HAP-1 (cell line): ENCODE data around the gene YTHDC1.

Source experiments
- DNase-seq, 2 experiments: peaks; one replicate each; pipeline ENCODE4 v3.0.0-alpha.2; 2016 to 2020; ENCODE audit warnings: low spot score in 2 of 2
- H3K27me3 ChIP-seq: fragments of 250-450 bp; sonication (Bioruptor Pico); 2 replicates; pipeline ENCODE4 v1.5.1; 2020; ENCODE audit warnings: low read depth, mild to moderate bottlenecking, moderate library complexity
- H3K36me3 ChIP-seq: fragments of 250-450 bp; sonication (Bioruptor Pico); replicated peaks from 2 replicates; pipeline ENCODE4 v1.5.1; 2020; ENCODE audit warnings: mild to moderate bottlenecking
- H3K4me1 ChIP-seq: fragments of 250-450 bp; sonication (Bioruptor Pico); 2 replicates; pipeline ENCODE4 v1.5.1; 2020; ENCODE audit warnings: mild to moderate bottlenecking
- H3K4me3 ChIP-seq: fragments of 250-450 bp; sonication (Bioruptor Pico); 2 replicates; pipeline ENCODE4 v1.5.1; 2020; ENCODE audit warnings: mild to moderate bottlenecking, moderate library complexity
- H3K9me3 ChIP-seq: fragments of 250-450 bp; sonication (Bioruptor Pico); 2 replicates; pipeline ENCODE4 v1.5.1; 2020; ENCODE audit warnings: mild to moderate bottlenecking, moderate library complexity
- in situ Hi-C: fragments of 300-500 bp; cut with MboI; formaldehyde crosslinking; loops from 3 replicates; pipeline ENCODE4 v1.14.3; 2020; ENCODE audit warnings: low sequenced_read_pairs, inconsistent platforms, mixed read lengths

The YTHDC1 gene

GRCh38 chr4:68344785-68345184 lies 5.1 kb downstream of the YTHDC1 start:
- no peak for DNase-seq
- Histone ChIP-seq H3K27me3 (no peaks in the 10 kb centered on the region), H3K36me3 (no peaks in the 10 kb centered on the region), H3K4me3 (no peak overlapping the region), H3K9me3 (no peaks in the 10 kb centered on the region), H3K4me1 (peaks cover 8% of the 10 kb centered on the region)
- in situ Hi-C loops = no loop called here

DNA sequence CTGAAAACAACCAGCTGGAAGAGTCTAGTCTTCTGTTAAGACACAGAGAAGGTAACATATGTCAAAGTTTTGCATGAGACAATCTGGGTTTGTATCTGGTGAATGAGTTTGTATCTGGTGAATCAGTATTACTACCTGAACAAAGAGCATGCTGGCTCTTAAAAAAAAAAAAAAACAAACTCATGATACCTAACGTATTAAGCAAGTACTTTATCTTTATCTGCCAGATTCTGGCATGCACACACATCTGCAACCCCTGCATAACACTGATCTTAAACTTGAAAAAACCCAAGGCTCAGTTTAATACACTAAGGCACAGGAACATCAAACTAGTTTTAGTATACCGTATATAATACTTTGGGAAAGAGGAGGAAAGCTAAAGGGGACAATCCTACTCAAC lies 5.8 kb downstream of the YTHDC1 start:
- H3K4me3 ChIP-seq = no peak overlapping the region
- H3K36me3 ChIP-seq = no peaks in the 10 kb centered on the region

GRCh38 chr4:68342134-68342533 lies 7.8 kb downstream of the YTHDC1 start:
- Histone ChIP-seq H3K36me3 (peaks cover 4% of the 10 kb centered on the region), H3K4me1 (peaks cover 29% of the 10 kb centered on the region), H3K4me3 (no peak overlapping the region), H3K9me3 (no peaks in the 10 kb centered on the region), H3K27me3 (no peaks in the 10 kb centered on the region)
- peak in 1 of 2 experiments; percentile 25 for DNase-seq
- in situ Hi-C loops = no loop called here

More for the DNA sequence above, 5.8 kb downstream of the YTHDC1 start:
- Histone ChIP-seq H3K27me3 (no peaks in the 10 kb centered on the region), H3K9me3 (no peaks in the 10 kb centered on the region), H3K4me1 (peaks cover 14% of the 10 kb centered on the region)
- DNase-seq = no peak
- in situ Hi-C loops = no loop called here

DNA sequence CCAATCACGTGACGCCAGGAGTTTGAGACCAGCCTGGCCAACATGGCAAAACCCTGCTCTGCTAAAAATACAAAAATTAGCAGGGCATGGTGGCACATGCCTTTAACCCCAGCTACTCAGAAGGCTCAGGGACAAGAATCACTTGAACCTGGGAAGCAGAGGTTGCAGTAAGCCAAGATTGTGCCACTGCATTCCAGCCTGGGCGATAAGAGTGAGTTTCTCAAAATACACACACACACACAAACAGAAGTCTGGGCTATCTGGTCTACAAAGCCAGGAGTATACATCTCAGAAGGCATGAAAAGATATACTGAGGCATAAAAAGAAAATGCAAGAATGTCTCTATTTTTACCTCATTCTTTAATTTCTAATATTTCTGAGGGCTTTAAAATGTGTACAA lies 11.3 kb downstream of the YTHDC1 start:
- H3K9me3 ChIP-seq = no peaks in the 10 kb centered on the region
- H3K36me3 ChIP-seq = peaks cover 23% of the 10 kb centered on the region
- in situ Hi-C loops = no loop called here

GRCh38 chr4:68337522-68337921 lies 12.4 kb downstream of the YTHDC1 start:
- Histone ChIP-seq H3K27me3 (no peaks in the 10 kb centered on the region), H3K4me3 (no peak overlapping the region), H3K36me3 (peaks cover 34% of the 10 kb centered on the region), H3K4me1 (peaks cover 25% of the 10 kb centered on the region), H3K9me3 (no peaks in the 10 kb centered on the region)
- in situ Hi-C loops = no loop called here
- peak in 1 of 2 experiments; percentile 23 for DNase-seq

More for the DNA sequence above, 11.3 kb downstream of the YTHDC1 start:
- Histone ChIP-seq H3K4me3 (no peak overlapping the region), H3K4me1 (peaks cover 25% of the 10 kb centered on the region), H3K27me3 (no peaks in the 10 kb centered on the region)
- DNase-seq = no peak

GRCh38 chr4:68337004-68337403 lies 12.9 kb downstream of the YTHDC1 start:
- Histone ChIP-seq H3K4me1 (peaks cover 25% of the 10 kb centered on the region), H3K27me3 (no peaks in the 10 kb centered on the region), H3K9me3 (no peaks in the 10 kb centered on the region), H3K36me3 (peaks cover 39% of the 10 kb centered on the region), H3K4me3 (no peak overlapping the region)
- in situ Hi-C loops = no loop called here
- no peak for DNase-seq

DNA sequence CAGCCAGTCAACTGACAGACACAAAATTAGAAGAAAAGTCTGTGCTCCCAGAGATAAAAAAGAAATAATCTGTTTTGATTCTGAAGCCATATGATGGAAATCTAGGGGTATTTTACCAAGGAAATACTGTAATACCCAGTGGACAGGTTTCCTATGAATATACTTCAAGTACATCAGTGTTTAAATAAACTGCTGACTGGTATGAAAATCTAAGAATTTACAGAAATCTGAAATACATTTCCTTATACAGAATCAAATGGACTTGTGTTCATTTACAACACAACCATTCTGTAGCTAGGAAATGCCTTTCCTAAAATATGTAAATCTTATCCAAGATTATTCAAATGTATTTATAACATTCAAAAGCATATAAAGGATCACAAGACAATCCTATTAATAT lies 13.4 kb downstream of the YTHDC1 start:
- no peak for DNase-seq
- Histone ChIP-seq H3K4me1 (peaks cover 25% of the 10 kb centered on the region), H3K4me3 (no peak overlapping the region), H3K9me3 (no peaks in the 10 kb centered on the region), H3K27me3 (no peaks in the 10 kb centered on the region), H3K36me3 (peaks cover 44% of the 10 kb centered on the region)
- in situ Hi-C loops = no loop called here

DNA sequence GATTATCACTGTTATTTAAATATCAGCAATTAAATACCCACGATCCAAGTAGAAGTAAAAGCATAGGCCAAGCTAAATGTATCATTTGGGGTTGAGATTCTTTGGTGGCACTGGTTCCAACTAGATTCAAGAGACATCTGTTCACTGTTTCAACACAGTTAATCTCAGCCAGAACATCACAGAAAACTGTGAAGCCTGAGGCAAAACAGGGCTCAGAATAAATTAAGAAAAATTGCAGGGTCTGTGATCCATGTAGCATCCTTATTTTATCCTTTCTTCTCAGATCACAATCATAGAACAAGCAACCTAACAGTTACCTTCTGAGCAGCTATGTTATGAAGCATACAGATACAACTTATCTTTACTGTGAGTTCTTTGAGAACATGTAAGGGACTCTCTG lies 23.7 kb downstream of the YTHDC1 start:
- Histone ChIP-seq H3K9me3 (no peaks in the 10 kb centered on the region), H3K4me3 (no peak overlapping the region), H3K36me3 (peaks cover 82% of the 10 kb centered on the region), H3K4me1 (no peaks in the 10 kb centered on the region), H3K27me3 (no peaks in the 10 kb centered on the region)
- in situ Hi-C loops = no loop called here
- no peak for DNase-seq

DNA sequence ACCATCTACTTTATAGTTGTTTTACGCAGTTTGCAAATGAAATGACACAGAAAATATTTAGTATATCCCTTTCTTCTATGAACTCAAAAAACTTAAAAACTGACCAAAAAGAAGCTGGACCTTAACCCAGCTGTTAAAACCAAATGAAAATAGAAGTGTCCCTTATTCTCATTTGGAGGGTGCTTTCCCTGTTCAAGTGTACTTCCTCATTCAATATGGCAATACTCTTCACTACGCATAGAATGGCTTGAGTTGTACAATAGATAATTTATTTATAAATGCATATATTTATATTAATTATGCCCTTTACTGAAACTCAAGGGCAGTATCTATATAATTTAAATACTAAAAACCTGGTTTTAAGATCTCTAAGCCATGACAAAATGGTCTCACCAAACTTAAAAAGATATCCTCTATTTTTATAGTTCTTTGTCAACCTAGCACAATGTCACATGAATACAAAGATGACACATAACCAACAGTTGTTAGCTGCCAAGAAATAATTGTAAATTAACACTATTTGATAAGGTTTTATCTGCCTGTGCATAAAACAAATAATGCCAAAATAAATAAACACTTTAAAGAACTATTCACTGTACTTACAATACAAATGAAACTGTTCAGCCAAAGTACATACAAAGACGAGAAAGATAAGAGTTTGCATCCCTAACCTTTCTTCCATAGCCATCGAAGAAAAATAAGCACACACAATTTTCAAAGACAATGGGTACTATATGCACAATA lies 25.2 kb downstream of the YTHDC1 start:
- no peaks in the 10 kb centered on the region for H3K9me3 ChIP-seq
- no peaks in the 10 kb centered on the region for H3K27me3 ChIP-seq
- H3K4me1 ChIP-seq = no peaks in the 10 kb centered on the region
- peaks cover 75% of the 10 kb centered on the region for H3K36me3 ChIP-seq
- no peak for DNase-seq
- in situ Hi-C loops = no loop called here
- no peak overlapping the region for H3K4me3 ChIP-seq

GRCh38 chr4:68319040-68319439 lies 30.9 kb downstream of the YTHDC1 start:
- H3K4me3 ChIP-seq = no peak overlapping the region
- no peaks in the 10 kb centered on the region for H3K9me3 ChIP-seq
- DNase-seq = no peak
- in situ Hi-C loops = no loop called here
- no peaks in the 10 kb centered on the region for H3K27me3 ChIP-seq
- H3K4me1 ChIP-seq = peaks cover 5% of the 10 kb centered on the region; the same call in 1 of the 2 replicates
- peaks cover 77% of the 10 kb centered on the region for H3K36me3 ChIP-seq

GRCh38 chr4:68316193-68316969 lies 33.5 kb downstream of the YTHDC1 start:
- Histone ChIP-seq H3K9me3 (no peaks in the 10 kb centered on the region), H3K4me1 (peaks cover 5% of the 10 kb centered on the region; the same call in 1 of the 2 replicates), H3K4me3 (no peak overlapping the region), H3K27me3 (no peaks in the 10 kb centered on the region), H3K36me3 (peaks cover 71% of the 10 kb centered on the region)
- in situ Hi-C loops = no loop called here
- peak in 1 of 2 experiments; percentile 8 for DNase-seq

GRCh38 chr4:68310651-68311247 lies 39.1 kb downstream of the YTHDC1 start:
- Histone ChIP-seq H3K4me1 (no peaks in the 10 kb centered on the region), H3K9me3 (no peaks in the 10 kb centered on the region), H3K4me3 (no peak overlapping the region), H3K27me3 (no peaks in the 10 kb centered on the region), H3K36me3 (peaks cover 36% of the 10 kb centered on the region)
- in situ Hi-C loops = no loop called here
- DNase-seq = no peak

DNA sequence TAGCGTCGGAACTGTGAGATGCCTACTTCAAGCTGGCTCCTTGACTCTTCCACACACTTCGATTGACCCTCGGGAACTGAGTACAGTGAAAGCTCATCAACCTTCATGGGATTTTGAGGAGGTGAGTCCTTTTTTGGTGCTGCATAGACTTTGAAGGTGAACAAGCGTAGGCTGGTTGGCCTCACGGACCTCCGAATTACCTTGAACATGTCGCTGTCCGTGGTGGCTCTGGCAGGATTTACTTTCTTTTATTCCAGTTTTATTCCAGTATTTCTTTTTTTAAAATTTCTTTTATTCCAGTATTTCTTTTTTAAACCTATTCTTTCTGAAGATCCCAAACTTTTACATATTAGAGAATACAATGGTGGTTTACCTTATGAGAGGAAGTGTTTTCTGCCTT lies 45.2 kb downstream of the YTHDC1 start:
- in situ Hi-C loops = no loop called here
- H3K36me3 ChIP-seq = no peaks in the 10 kb centered on the region
- H3K4me3 ChIP-seq = no peak overlapping the region
- H3K27me3 ChIP-seq = no peaks in the 10 kb centered on the region
- DNase-seq = no peak
- H3K4me1 ChIP-seq = no peaks in the 10 kb centered on the region
- no peaks in the 10 kb centered on the region for H3K9me3 ChIP-seq
